Measurements from ENCODE around the gene RHBDD1. TPM values are rescaled to one million over a fixed set of nuclear protein-coding genes. Genes with fewer than 3 reads are reported as not detected.

The RHBDD1 gene
- total and polyA plus RNA-seq, 2 donors (not counting 3 experiments of a cell fraction or from before 2014, with no cell fraction given) = 6.8 to 19.4 TPM

GRCh38 chr2:226999661-227000060 lies 163.8 kb downstream of the RHBDD1 start:
- Histone ChIP-seq H3K9me3 (replicated peaks; ENCODE audit: control insufficient read depth, insufficient read depth, low read length) (no peaks in the 10 kb centered on the region), H3K4me2 (ENCODE audit: insufficient read depth, low read length) (no peak overlapping the region), H3K79me2 (ENCODE audit: control insufficient read depth, insufficient read depth, low read length) (no peaks in the 10 kb centered on the region), H3K4me1 (ENCODE audit: control insufficient read depth, extremely low read depth, insufficient read depth, low read length) (no peaks in the 10 kb centered on the region), H4K20me1 (replicated peaks; ENCODE audit: control insufficient read depth, extremely low read depth, insufficient read depth, low read length) (no peaks in the 10 kb centered on the region), H3K36me3 (ENCODE audit: control insufficient read depth in 2 of 2, extremely low read depth in 1 of 2, insufficient read depth in 2 of 2, low read length in 2 of 2) (no peaks in the 10 kb centered on the region), H3K27ac (ENCODE audit: insufficient read depth, low read depth, low read length) (no peak overlapping the region), H3K4me3 (replicated peaks in 1 of 3; ENCODE audit: insufficient read depth in 1 of 3, low read depth in 1 of 3, low read length in 3 of 3) (no peak overlapping the region), H2AFZ (ENCODE audit: low read depth, low read length) (no peak overlapping the region), H3K27me3 (ENCODE audit: control insufficient read depth in 2 of 2, insufficient read depth in 2 of 2, low read length in 2 of 2) (no peaks in the 10 kb centered on the region), H3K9me1 (replicated peaks; ENCODE audit: control insufficient read depth, extremely low read depth, insufficient read depth, low read length) (no peaks in the 10 kb centered on the region), H3K9ac (replicated peaks; ENCODE audit: extremely low read depth, insufficient read depth, low read length) (no peak overlapping the region)
- no TSS peak for BruUV-seq (replicated peaks)
- DNase-seq (ENCODE audit: low read depth, low spot score) (no peak), FAIRE-seq (no peak)
- intact Hi-C loops (cut with micrococcal nuclease) (no loop called here), dilution Hi-C loops (cut with MboI; ENCODE audit: extremely low pct_ligation_motif_present, low sequenced_read_pairs) (no loop called here)
- CTCF ChIA-PET = interaction anchor here (1.0 kb wide), 1 partner anchor 526 kb away, joined by 3 read pairs; no protein-coding TSS in a partner anchor
- no peak for TF ChIP-seq POLR2AphosphoS5 (IDR thresholded peaks at IDR 0.05; ENCODE audit: insufficient read depth, low read depth, low read length)
- TF ChIP-seq GATA2 (IDR thresholded peaks at IDR 0.05; ENCODE audit: insufficient read depth, insufficient read length, low read depth, low read length) = no peak
- TF ChIP-seq FOS (IDR thresholded peaks at IDR 0.05; ENCODE audit: borderline replicate concordance, insufficient read depth, low read length) = no peak
- no peak for TF ChIP-seq EZH2 (IDR thresholded peaks at IDR 0.05; ENCODE audit: borderline replicate concordance, low read depth, low read length, severe bottlenecking)
- no peak for TF ChIP-seq MAX (IDR thresholded peaks at IDR 0.05; ENCODE audit: insufficient read depth, insufficient read length)
- TF ChIP-seq POLR2A (IDR thresholded peaks at IDR 0.05; ENCODE audit: low read depth, low read length) = no peak
- POLR2A ChIA-PET = no interaction called here

- DNase-seq (ENCODE audit: low read depth, low spot score) = no peak
- CTCF ChIA-PET = no interaction called here
- H3K4me1 ChIP-seq (ENCODE audit: control insufficient read depth, extremely low read depth, insufficient read depth, low read length) = no peaks in the 10 kb centered on the region
- dilution Hi-C loops (cut with MboI; ENCODE audit: extremely low pct_ligation_motif_present, low sequenced_read_pairs) (no loop called here), intact Hi-C loops (cut with micrococcal nuclease) (no loop called here)
- no peaks in the 10 kb centered on the region for H3K9me1 ChIP-seq (replicated peaks; ENCODE audit: control insufficient read depth, extremely low read depth, insufficient read depth, low read length)
- H3K4me2 ChIP-seq (ENCODE audit: insufficient read depth, low read length) = no peak overlapping the region
- H3K9me3 ChIP-seq (replicated peaks; ENCODE audit: control insufficient read depth, insufficient read depth, low read length) = no peaks in the 10 kb centered on the region
- no peak for FAIRE-seq
- H3K27ac ChIP-seq (ENCODE audit: insufficient read depth, low read depth, low read length) = no peak overlapping the region
- H3K79me2 ChIP-seq (ENCODE audit: control insufficient read depth, insufficient read depth, low read length) = no peaks in the 10 kb centered on the region
- no peak overlapping the region for H3K9ac ChIP-seq (replicated peaks; ENCODE audit: extremely low read depth, insufficient read depth, low read length)
- BruUV-seq (replicated peaks) = no TSS peak
- TF ChIP-seq EZH2 (IDR thresholded peaks at IDR 0.05; ENCODE audit: borderline replicate concordance, low read depth, low read length, severe bottlenecking) (no peak), MAX (IDR thresholded peaks at IDR 0.05; ENCODE audit: insufficient read depth, insufficient read length) (no peak), JUN (IDR thresholded peaks at IDR 0.05; ENCODE audit: borderline replicate concordance, insufficient read depth, insufficient read length, low read depth) (no peak), POLR2AphosphoS5 (IDR thresholded peaks at IDR 0.05; ENCODE audit: insufficient read depth, low read depth, low read length) (no peak), MYC (IDR thresholded peaks at IDR 0.05; ENCODE audit: low read depth, low read length) (no peak), POLR2A (IDR thresholded peaks at IDR 0.05; ENCODE audit: low read depth, low read length) (no peak), GATA2 (IDR thresholded peaks at IDR 0.05; ENCODE audit: insufficient read depth, insufficient read length, low read depth, low read length) (no peak), FOS (IDR thresholded peaks at IDR 0.05; ENCODE audit: borderline replicate concordance, insufficient read depth, low read length) (no peak)
- TF ChIP-seq, protein P1, sequence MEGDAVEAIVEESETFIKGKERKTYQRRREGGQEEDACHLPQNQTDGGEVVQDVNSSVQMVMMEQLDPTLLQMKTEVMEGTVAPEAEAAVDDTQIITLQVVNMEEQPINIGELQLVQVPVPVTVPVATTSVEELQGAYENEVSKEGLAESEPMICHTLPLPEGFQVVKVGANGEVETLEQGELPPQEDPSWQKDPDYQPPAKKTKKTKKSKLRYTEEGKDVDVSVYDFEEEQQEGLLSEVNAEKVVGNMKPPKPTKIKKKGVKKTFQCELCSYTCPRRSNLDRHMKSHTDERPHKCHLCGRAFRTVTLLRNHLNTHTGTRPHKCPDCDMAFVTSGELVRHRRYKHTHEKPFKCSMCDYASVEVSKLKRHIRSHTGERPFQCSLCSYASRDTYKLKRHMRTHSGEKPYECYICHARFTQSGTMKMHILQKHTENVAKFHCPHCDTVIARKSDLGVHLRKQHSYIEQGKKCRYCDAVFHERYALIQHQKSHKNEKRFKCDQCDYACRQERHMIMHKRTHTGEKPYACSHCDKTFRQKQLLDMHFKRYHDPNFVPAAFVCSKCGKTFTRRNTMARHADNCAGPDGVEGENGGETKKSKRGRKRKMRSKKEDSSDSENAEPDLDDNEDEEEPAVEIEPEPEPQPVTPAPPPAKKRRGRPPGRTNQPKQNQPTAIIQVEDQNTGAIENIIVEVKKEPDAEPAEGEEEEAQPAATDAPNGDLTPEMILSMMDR (IDR thresholded peaks at IDR 0.05; ENCODE audit: extremely low read depth in 1 of 2, insufficient read depth in 1 of 2, low read depth in 1 of 2, low read length in 2 of 2) = no peak
- no peaks in the 10 kb centered on the region for H3K36me3 ChIP-seq (ENCODE audit: control insufficient read depth in 2 of 2, extremely low read depth in 1 of 2, insufficient read depth in 2 of 2, low read length in 2 of 2)
- no peaks in the 10 kb centered on the region for H3K27me3 ChIP-seq (ENCODE audit: control insufficient read depth in 2 of 2, insufficient read depth in 2 of 2, low read length in 2 of 2)
- POLR2A ChIA-PET = no interaction called here
- no peaks in the 10 kb centered on the region for H4K20me1 ChIP-seq (replicated peaks; ENCODE audit: control insufficient read depth, extremely low read depth, insufficient read depth, low read length)
- H2AFZ ChIP-seq (ENCODE audit: low read depth, low read length) = no peak overlapping the region
- no peak overlapping the region for H3K4me3 ChIP-seq (replicated peaks in 1 of 3; ENCODE audit: insufficient read depth in 1 of 3, low read depth in 1 of 3, low read length in 3 of 3)
These were observed 164.3 kb downstream of the RHBDD1 start for GRCh38 chr2:227000123-227000522.
